HG03520 (cell line): Measurements from ENCODE around the gene SLC41A3.
"Not testable (repeated sequence)": the region's sequence is repeated elsewhere in the genome, so short reads cannot be mapped to it uniquely, and the experiment has no call there.

Source experiments
- ATAC-seq: cut with Tn5 transposase; IDR thresholded peaks from one replicate; pipeline ENCODE4 v1.9.1; 2021; ENCODE audit warnings: mild to moderate bottlenecking, moderate library complexity; ENCODE audit not compliant: unreplicated experiment

The SLC41A3 gene

GRCh38 chr3:126056681-126057500, 27.0 kb downstream of the SLC41A3 start:
- ATAC-seq = no peak

GRCh38 chr3:126056088-126056487, 27.8 kb downstream of the SLC41A3 start:
- no peak for ATAC-seq

- no peak for ATAC-seq
Observed at GRCh38 chr3:126054870-126055269, 29.1 kb downstream of the SLC41A3 start.

GRCh38 chr3:126053949-126054569, 29.9 kb downstream of the SLC41A3 start:
- ATAC-seq = no peak

- ATAC-seq = no peak
Observed at GRCh38 chr3:126053513-126053912, 30.4 kb downstream of the SLC41A3 start.

GRCh38 chr3:126052196-126053058, 31.5 kb downstream of the SLC41A3 start:
- ATAC-seq = no peak

DNA sequence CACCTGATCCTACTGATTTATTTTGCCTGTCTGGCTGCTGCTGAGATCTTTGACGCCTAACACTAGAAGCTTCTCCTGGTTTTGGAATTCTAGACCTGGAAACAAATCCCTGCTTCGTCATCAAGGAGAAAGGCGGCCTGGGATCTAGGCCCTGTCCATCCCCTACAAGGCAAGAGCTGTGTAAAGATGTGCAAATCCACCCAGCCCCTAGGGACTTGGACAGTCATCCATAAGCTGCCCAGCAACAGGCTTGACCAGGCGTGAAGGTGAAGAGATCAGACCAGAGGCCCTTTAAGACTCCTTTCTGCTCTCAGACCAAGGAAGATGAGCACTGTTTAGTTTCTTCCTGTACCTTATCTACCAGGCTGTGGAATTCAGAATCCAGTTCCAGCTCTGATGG, 32.2 kb downstream of the SLC41A3 start:
- ATAC-seq = no peak

- no peak for ATAC-seq
Observed at GRCh38 chr3:126051234-126051633, 32.7 kb downstream of the SLC41A3 start.

DNA sequence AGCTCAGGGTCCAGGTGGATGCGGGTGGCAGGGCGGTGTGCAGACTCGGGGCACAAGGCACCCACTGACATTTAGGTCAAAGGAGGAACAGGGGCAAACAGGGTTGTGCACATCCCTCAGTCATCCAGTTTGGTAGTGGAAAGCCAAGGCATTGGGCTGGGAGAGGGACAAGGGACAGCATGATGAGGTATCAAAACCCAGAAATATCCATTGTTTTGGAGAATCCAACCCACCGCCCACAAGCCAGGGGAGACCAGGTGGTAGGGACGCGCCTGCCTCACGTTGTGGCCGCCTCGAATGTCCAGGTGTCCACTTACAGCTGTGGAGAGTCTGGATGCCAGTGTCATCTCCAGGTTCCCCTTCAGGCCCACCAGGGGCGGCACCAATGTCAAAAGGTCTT, 33.3 kb downstream of the SLC41A3 start:
- no peak for ATAC-seq

DNA sequence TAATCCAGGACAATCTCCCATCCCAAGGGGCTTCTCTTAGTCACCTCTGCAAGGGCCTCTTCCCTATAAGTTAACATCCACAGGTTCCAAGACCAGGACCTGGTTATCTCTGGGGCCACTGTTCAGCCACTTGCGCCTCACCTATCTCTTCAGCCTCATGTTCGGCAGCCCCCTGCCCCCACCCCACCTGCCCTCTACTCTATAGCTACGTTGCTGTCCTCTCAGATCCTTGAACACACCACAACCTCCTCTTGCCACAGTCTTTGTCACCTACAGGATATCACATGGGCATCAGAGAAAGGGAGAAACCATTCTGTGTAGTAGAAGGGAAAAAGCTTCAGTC, 33.9 kb downstream of the SLC41A3 start:
- no peak for ATAC-seq

DNA sequence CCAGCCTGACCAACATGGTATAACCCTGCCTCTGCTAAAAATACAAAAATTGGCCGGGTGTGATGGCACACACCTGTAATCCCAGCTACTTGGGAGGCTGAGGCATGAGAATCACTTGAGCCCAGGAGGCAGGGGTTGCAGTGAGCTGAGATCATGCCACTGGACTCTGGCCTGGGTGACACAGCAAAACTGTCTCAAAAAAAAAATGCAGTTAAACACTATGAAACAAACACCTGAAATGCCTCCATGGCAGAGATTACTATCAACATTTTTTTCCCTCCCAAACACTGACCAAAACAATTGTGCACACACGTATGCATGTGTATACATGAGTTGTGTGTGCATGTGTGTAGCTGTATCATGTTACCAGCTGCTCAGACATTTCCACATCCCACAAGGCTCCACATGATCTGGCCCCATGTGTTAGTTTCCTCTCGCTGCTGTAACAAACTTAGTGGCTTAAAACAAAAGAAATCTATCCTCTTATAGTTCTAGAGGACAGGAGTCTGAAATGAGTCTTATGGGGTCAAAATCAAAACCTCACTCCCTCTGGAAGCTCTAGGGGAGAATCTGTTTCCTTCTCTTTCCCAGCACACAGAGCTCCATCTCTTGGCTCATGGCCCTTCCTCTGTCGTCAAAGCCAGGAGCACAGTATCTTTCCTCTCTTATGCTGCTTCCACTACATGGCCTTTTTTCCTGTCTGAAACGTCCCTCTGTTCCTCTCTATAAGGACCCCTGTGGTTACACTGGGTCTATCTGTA, 34.5 kb downstream of the SLC41A3 start:
- ATAC-seq = no peak

- no peak for ATAC-seq
Observed at GRCh38 chr3:126040386-126040785, 43.5 kb downstream of the SLC41A3 start.

- no peak for ATAC-seq
Observed at GRCh38 chr3:126039870-126040269, 44.1 kb downstream of the SLC41A3 start.

GRCh38 chr3:126038791-126039190, 45.1 kb downstream of the SLC41A3 start:
- ATAC-seq = not testable (repeated sequence)

DNA sequence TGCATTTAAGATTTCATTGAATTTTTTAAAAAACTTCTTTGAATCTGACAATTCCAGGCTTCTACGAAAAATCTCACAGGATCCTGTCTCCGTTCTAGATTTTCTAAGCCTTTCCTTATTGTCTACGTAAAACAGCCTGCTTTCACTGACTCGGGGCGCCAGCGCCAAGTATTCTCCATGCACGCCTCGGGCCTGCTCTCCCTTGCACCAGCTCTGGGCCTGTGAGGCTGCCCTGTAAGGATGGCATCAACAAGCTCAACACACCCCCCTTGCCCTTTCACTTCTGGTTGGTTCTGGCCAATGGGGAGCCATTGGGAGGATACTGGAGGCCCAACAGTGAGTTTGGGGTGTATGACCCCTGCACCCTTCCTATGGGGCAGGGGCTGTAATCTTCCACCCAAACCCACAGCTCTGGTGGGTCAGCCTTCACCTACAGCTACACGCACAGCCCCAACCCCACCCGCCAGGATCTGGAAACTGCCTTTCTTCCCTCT, 47.8 kb downstream of the SLC41A3 start:
- ATAC-seq = no peak

DNA sequence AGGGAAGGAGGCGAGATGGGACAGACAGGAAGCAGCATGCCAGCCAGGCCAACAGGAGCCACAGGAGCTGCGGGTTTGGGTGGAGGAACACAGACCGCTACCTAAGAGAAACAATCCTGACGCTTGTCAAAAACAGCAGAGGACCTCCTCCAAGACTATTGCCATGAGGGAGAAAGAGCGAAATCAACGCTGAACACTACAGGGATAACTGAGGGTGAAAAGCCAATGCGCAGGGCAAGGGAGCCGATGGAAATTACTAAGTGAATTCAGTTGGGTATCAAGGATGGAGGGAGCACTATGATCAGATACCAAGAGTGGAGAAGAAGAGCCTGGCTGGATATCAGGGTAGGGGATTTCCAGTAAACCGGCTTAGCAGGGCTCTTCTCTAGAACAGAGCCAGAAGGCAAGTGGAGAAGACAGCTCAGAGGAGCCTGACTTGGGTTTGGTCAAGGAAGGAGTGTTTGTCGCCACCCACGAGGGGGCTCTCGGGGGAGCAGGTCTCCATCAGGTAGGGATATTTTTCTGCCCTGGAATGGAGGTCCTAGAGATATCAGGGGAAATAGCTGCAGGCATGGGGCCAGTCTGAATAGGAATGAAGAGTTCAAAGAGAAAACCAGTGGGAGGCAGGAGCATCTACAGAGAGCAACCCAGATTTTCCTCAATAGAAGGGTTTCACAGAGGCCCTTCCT, 48.4 kb downstream of the SLC41A3 start:
- ATAC-seq = no peak

GRCh38 chr3:126034481-126035361, 49.2 kb downstream of the SLC41A3 start:
- ATAC-seq = no peak

GRCh38 chr3:126033765-126034164, 50.2 kb downstream of the SLC41A3 start:
- no peak for ATAC-seq

DNA sequence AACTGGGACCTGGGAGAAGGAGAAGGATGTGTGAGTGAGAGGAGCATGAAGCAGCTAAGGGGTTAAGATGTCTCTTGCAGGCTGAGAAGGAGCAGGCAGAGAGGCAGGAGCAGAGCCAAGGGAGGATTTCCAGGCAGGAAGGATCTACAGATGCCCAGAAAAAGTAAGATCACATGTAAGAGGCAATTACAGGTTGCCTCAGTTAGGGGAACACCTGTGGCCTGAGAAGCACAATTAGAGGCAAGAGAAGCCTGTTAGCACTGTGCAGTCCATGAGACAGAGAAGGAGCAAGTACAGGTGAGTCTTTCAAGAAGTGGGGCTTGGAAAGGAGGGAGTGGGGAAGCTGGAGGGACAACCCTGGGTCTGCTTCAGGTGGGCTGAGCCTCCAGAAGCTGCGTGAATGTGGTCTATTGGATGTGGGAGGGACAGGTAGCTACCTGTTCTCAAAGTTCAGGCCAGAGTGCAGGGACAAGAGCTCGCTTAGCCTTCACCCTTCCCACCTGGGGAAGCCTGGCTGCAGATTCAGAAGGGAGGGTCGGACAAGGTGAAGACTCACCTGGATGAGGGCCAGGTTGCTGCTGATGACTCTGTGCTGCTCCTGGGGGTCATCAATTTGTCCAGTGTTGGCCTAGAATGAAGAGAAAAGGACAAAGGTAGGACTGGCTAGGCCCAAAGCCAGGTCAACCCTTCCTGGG, 50.7 kb downstream of the SLC41A3 start:
- ATAC-seq = no peak
